Motor neuron (in vitro differentiated cells): ENCODE data around the gene RPP38. TPM values are rescaled to one million over a fixed set of nuclear protein-coding genes. Genes with fewer than 3 reads are reported as not detected.
A peak's percentile ranks its signal among the peaks of the same experiment; 100 is the strongest.

ENCODE experiments used
- ATAC-seq, 8 experiments: fragments of 200-7000 bp; cut with Tn5 transposase; replicated peaks in 6 of 8; 2 replicates each; pipeline ENCODE4 v1.8.0; 2021; ENCODE audit warnings: mild to moderate bottlenecking in 8 of 8, moderate library complexity in 8 of 8
- H3K27ac ChIP-seq, 2 donors: fragments of 250-450 bp; sonication (Bioruptor Pico); 2 replicates each; pipeline ENCODE4 v1.9.0; 2021; ENCODE audit warnings: antibody characterized with exemption in 2 of 2, mild to moderate bottlenecking in 2 of 2, moderate library complexity in 1 of 2
- H3K4me1 ChIP-seq, 2 donors: fragments of 250-450 bp; sonication (Bioruptor Pico); replicated peaks in 1 of 2; 2 replicates each; pipeline ENCODE4 v1.6.1; 2021; ENCODE audit warnings: antibody characterized with exemption in 2 of 2, mild to moderate bottlenecking in 2 of 2, moderate library complexity in 1 of 2
- H3K4me3 ChIP-seq, 5 donors: fragments of 250-450 bp; sonication (Bioruptor Pico); 2 replicates each; pipeline ENCODE4 v1.9.0; 2021; ENCODE audit warnings: antibody characterized with exemption in 5 of 5, mild to moderate bottlenecking in 5 of 5, moderate library complexity in 4 of 5
- WGBS, 10 experiments: fragments of 450-650 bp; shearing (Covaris generic); methylation state at CpG; one replicate each; pipeline ENCODE4 v1.0.0; 2022; 5-methylcytosine and 5-hydroxymethylcytosine counted together
- in situ Hi-C, 9 experiments: fragments of 400-800 bp; cut with MboI; loops; one replicate each; pipeline ENCODE4 v1.15.0; 2021; ENCODE audit warnings: low sequenced_read_pairs in 9 of 9, low pct_unique_long_range_greater_than_20kb in 2 of 9; ENCODE audit not compliant: unreplicated experiment in 9 of 9
- total RNA-seq, 8 experiments: library from RNA; unstranded; fragments of 300-600 nt; gene quantifications; 2 replicates each; pipeline versions ENCODE4 v1.2.3 to v1.2.4, GENCODE V29; 2022

The RPP38 gene
- total RNA-seq, 8 experiments from 2014 or later: 14.0 to 27.4 (median 21.7) TPM

GRCh38 chr10:15121707-15122106 is 24.6 kb downstream of the RPP38 start:
- ATAC-seq: no peak

GRCh38 chr10:15122477-15123030 is 25.4 kb downstream of the RPP38 start:
- WGBS, 10 experiments: 0 to 98% (median 94%) methylated on average over 1 to 9 of the region's 9 CpGs; no CpG with 5 or more reads in 2 of the 10 experiments
- in situ Hi-C loops: no loop called here

More at GRCh38 chr10:15121707-15122106, 24.6 kb downstream of the RPP38 start:
- WGBS, 10 experiments: 100% methylated on average over 1 of the region's 1 CpG; no CpG with 5 or more reads in 5 of the 10 experiments
- Histone ChIP-seq H3K27ac (no peak overlapping the region), H3K4me1 (no peaks in the 10 kb centered on the region), H3K4me3 (no peak overlapping the region)
- in situ Hi-C loops: no loop called here

GRCh38 chr10:15123749-15124184 is 26.6 kb downstream of the RPP38 start:
- peak in 3 of 8 experiments; percentile 57 to 87 (median 81) for ATAC-seq
- WGBS, 10 experiments: 29 to 100% (median 83%) methylated on average over 2 to 3 of the region's 3 CpGs; no CpG with 5 or more reads in 1 of the 10 experiments

More at GRCh38 chr10:15122477-15123030, 25.4 kb downstream of the RPP38 start:
- ATAC-seq: no peak
- no peaks in the 10 kb centered on the region for H3K4me1 ChIP-seq
- H3K4me3 ChIP-seq: no peak overlapping the region
- H3K27ac ChIP-seq: no peak overlapping the region

GRCh38 chr10:15124190-15124589 is 27.0 kb downstream of the RPP38 start:
- Histone ChIP-seq H3K4me1 (no peaks in the 10 kb centered on the region), H3K4me3 (no peak overlapping the region), H3K27ac (no peak overlapping the region)
- no peak for ATAC-seq
- in situ Hi-C loops: no loop called here
- 86 to 100% (median 95%) methylated on average over 1 to 9 of the region's 9 CpGs; no CpG with 5 or more reads in 1 of the 10 experiments for WGBS, 10 experiments

More at GRCh38 chr10:15123749-15124184, 26.6 kb downstream of the RPP38 start:
- no peak overlapping the region for H3K4me3 ChIP-seq
- no peak overlapping the region for H3K27ac ChIP-seq
- no peaks in the 10 kb centered on the region for H3K4me1 ChIP-seq
- in situ Hi-C loops: no loop called here

- in situ Hi-C loops: no loop called here
- Histone ChIP-seq H3K4me3 (no peak overlapping the region), H3K27ac (no peak overlapping the region), H3K4me1 (no peaks in the 10 kb centered on the region)
- 13 to 100% (median 92%) methylated on average over 1 to 2 of the region's 3 CpGs; no CpG with 5 or more reads in 2 of the 10 experiments for WGBS, 10 experiments
- ATAC-seq: no peak
These were observed 27.8 kb downstream of the RPP38 start for GRCh38 chr10:15124908-15125307.

GRCh38 chr10:15131330-15131729 is 34.2 kb downstream of the RPP38 start:
- in situ Hi-C loops: no loop called here
- Histone ChIP-seq H3K4me1 (no peaks in the 10 kb centered on the region), H3K27ac (no peak overlapping the region), H3K4me3 (no peak overlapping the region)
- no peak for ATAC-seq
- WGBS, 10 experiments: 83 to 100% (median 96%) methylated on average over 2 to 5 of the region's 5 CpGs; no CpG with 5 or more reads in 3 of the 10 experiments

GRCh38 chr10:15136129-15137035 is 39.2 kb downstream of the RPP38 start:
- WGBS, 10 experiments: 58 to 100% (median 88%) methylated on average over 3 to 8 of the region's 11 CpGs; no CpG with 5 or more reads in 1 of the 10 experiments
- Histone ChIP-seq H3K4me1 (peaks cover 8% of the 10 kb centered on the region in 2 donors), H3K4me3 (no peak overlapping the region), H3K27ac (no peak overlapping the region)
- in situ Hi-C loops: no loop called here
- ATAC-seq: peak in 3 of 8 experiments; percentile 29 to 79 (median 62)

GRCh38 chr10:15137036-15137359 is 39.8 kb downstream of the RPP38 start:
- ATAC-seq: peak in 1 of 8 experiments; percentile 14
- 54 to 96% (median 82%) methylated on average over 1 to 4 of the region's 4 CpGs; no CpG with 5 or more reads in 2 of the 10 experiments for WGBS, 10 experiments

GRCh38 chr10:15137636-15138035 is 40.5 kb downstream of the RPP38 start:
- no peak for ATAC-seq
- WGBS, 10 experiments: 80 to 100% (median 88%) methylated on average over 1 of the region's 1 CpG; no CpG with 5 or more reads in 4 of the 10 experiments

More at GRCh38 chr10:15137036-15137359, 39.8 kb downstream of the RPP38 start:
- Histone ChIP-seq H3K4me1 (peaks cover 9 to 12% of the 10 kb centered on the region in 2 donors), H3K27ac (no peak overlapping the region), H3K4me3 (no peak overlapping the region)
- in situ Hi-C loops: no loop called here

GRCh38 chr10:15140698-15141097 is 43.5 kb downstream of the RPP38 start:
- no peak overlapping the region for H3K4me3 ChIP-seq
- in situ Hi-C loops: no loop called here
- H3K27ac ChIP-seq: no peak overlapping the region

More at GRCh38 chr10:15137636-15138035, 40.5 kb downstream of the RPP38 start:
- no peak overlapping the region for H3K4me3 ChIP-seq
- in situ Hi-C loops: no loop called here
- H3K4me1 ChIP-seq: peaks cover 9 to 12% of the 10 kb centered on the region in 2 donors
- H3K27ac ChIP-seq: no peak overlapping the region

GRCh38 chr10:15141136-15142054 is 44.2 kb downstream of the RPP38 start:
- in situ Hi-C loops: no loop called here
- peak in 3 of 8 experiments; percentile 36 to 69 (median 60) for ATAC-seq
- WGBS, 10 experiments: 55 to 86% (median 72%) methylated on average over 9 to 14 of the region's 16 CpGs; no CpG with 5 or more reads in 1 of the 10 experiments
- H3K4me1 ChIP-seq: peaks cover 9 to 12% of the 10 kb centered on the region in 2 donors
- H3K27ac ChIP-seq: no peak overlapping the region
- no peak overlapping the region for H3K4me3 ChIP-seq

More at GRCh38 chr10:15140698-15141097, 43.5 kb downstream of the RPP38 start:
- ATAC-seq: peak in 3 of 8 experiments; percentile 56 to 69 (median 65)
- H3K4me1 ChIP-seq: peaks cover 9 to 12% of the 10 kb centered on the region in 2 donors
- 41 to 90% (median 55%) methylated on average over 1 to 7 of the region's 7 CpGs; no CpG with 5 or more reads in 2 of the 10 experiments for WGBS, 10 experiments

GRCh38 chr10:15144788-15145187 is 47.6 kb downstream of the RPP38 start:
- Histone ChIP-seq H3K4me1 (peaks cover 9 to 12% of the 10 kb centered on the region in 2 donors), H3K4me3 (no peak overlapping the region), H3K27ac (no peak overlapping the region)
- 69 to 100% (median 93%) methylated on average over 2 to 4 of the region's 4 CpGs; no CpG with 5 or more reads in 2 of the 10 experiments for WGBS, 10 experiments
- in situ Hi-C loops: no loop called here
- no peak for ATAC-seq
